GM23248 (cell line): Measurements from ENCODE around the gene NFE2L3. TPM values are rescaled to one million over a fixed set of nuclear protein-coding genes. Genes with fewer than 3 reads are reported as not detected.

Source experiments
- DNase-seq: peaks from one replicate; pipeline ENCODE4 v3.0.0-alpha.2; 2015
- H2AFZ ChIP-seq: fragments of 200-600 bp; sonication (generic); 2 replicates; pipeline ENCODE4 v1.6.1; 2016; ENCODE audit warnings: antibody characterized with exemption
- H3F3A ChIP-seq: fragments of 200-600 bp; sonication (generic); 2 replicates; pipeline ENCODE4 v1.6.1; 2016; ENCODE audit warnings: mild to moderate bottlenecking, antibody characterized with exemption, mixed run types; ENCODE audit not compliant: insufficient read depth
- H3K27ac ChIP-seq: fragments of 200-600 bp; sonication (generic); 2 replicates; pipeline ENCODE4 v1.5.1; 2016; ENCODE audit warnings: mild to moderate bottlenecking
- H3K27me3 ChIP-seq: fragments of 200-600 bp; sonication (generic); replicated peaks from 2 replicates; pipeline ENCODE4 v1.6.1; 2016; ENCODE audit warnings: mild to moderate bottlenecking; ENCODE audit not compliant: insufficient read depth
- H3K36me3 ChIP-seq: fragments of 200-600 bp; sonication (generic); 2 replicates; pipeline ENCODE4 v1.6.1; 2016; ENCODE audit warnings: low read depth, mild to moderate bottlenecking
- H3K4me1 ChIP-seq: fragments of 200-600 bp; sonication (generic); 2 replicates; pipeline ENCODE4 v1.6.1; 2016; ENCODE audit warnings: mild to moderate bottlenecking; ENCODE audit not compliant: insufficient read depth
- H3K4me2 ChIP-seq: fragments of 200-600 bp; sonication (generic); one replicate; pipeline ENCODE4 v1.6.1; 2016; ENCODE audit warnings: mild to moderate bottlenecking; ENCODE audit not compliant: unreplicated experiment
- H3K4me3 ChIP-seq: fragments of 200-600 bp; sonication (generic); 2 replicates; pipeline ENCODE4 v1.5.1; 2016; ENCODE audit warnings: mild to moderate bottlenecking
- H3K79me2 ChIP-seq: fragments of 200-600 bp; sonication (generic); 2 replicates; pipeline ENCODE4 v1.6.1; 2016; ENCODE audit warnings: mild to moderate bottlenecking; ENCODE audit not compliant: insufficient read depth
- H3K9ac ChIP-seq: fragments of 200-600 bp; sonication (generic); 2 replicates; pipeline ENCODE4 v1.6.1; 2016; ENCODE audit warnings: mild to moderate bottlenecking
- H3K9me2 ChIP-seq: fragments of 200-600 bp; sonication (generic); 2 replicates; pipeline ENCODE4 v1.6.1; 2016; ENCODE audit warnings: mixed run types, mild to moderate bottlenecking, moderate library complexity; ENCODE audit not compliant: insufficient read depth
- H3K9me3 ChIP-seq: fragments of 200-600 bp; sonication (generic); one replicate; pipeline ENCODE4 v1.6.1; 2017; ENCODE audit warnings: low read depth
- H4K20me1 ChIP-seq: fragments of 200-600 bp; sonication (generic); 2 replicates; pipeline ENCODE4 v1.6.0; 2016; ENCODE audit not compliant: insufficient read depth
- EZH2 ChIP-seq: fragments of 200-600 bp; sonication (generic); IDR thresholded peaks from 2 replicates; pipeline ENCODE4 v1.6.1; 2018; ENCODE audit warnings: antibody characterized with exemption, mild to moderate bottlenecking; ENCODE audit not compliant: insufficient read depth, poor library complexity, severe bottlenecking
- EZH2phosphoT487 ChIP-seq: fragments of 200-600 bp; sonication (generic); IDR thresholded peaks from 2 replicates; pipeline ENCODE4 v1.6.1; 2018; ENCODE audit warnings: antibody characterized with exemption, moderate library complexity, mild to moderate bottlenecking, low read depth; ENCODE audit not compliant: insufficient read depth
- WGBS, 2 experiments: methylation state at CpG; one replicate each; pipeline ENCODE4 v1.1.6; 2015 to 2017; ENCODE audit warnings: low lambda C conversion rate in 2 of 2, low coverage in 1 of 2; ENCODE audit errors: missing lambda C conversion rate in 2 of 2; 5-methylcytosine and 5-hydroxymethylcytosine counted together
- in situ Hi-C: fragments of 300-500 bp; cut with MboI; formaldehyde crosslinking; loops from 2 replicates; pipeline ENCODE4 v1.15.0; 2020
- polyA plus RNA-seq: library from polyadenylated mRNA; unstranded; fragments of >200 nt; fragmentation: Nextera tagmentation; extraction: Ambion mirVana; gene quantifications from 2 replicates; pipeline ENCODE4 v1.2.1, GENCODE V29; 2016
- total RNA-seq: library from RNA; depleted of rRNA; stranded (reverse); fragments of >200 nt; shearing (Covaris generic); gene quantifications from 2 replicates; pipeline ENCODE4 v1.2.3, GENCODE V29; 2014

The NFE2L3 gene
- total and polyA plus RNA-seq, 2 experiments from 2014 or later, result 0.70 to 1.4 TPM

- Histone ChIP-seq H4K20me1 (no peaks in the 10 kb centered on the region), H3K9ac (no peak overlapping the region), H3F3A (peaks cover 41% of the 10 kb centered on the region), H3K4me1 (no peaks in the 10 kb centered on the region), H2AFZ (no peak overlapping the region), H3K4me3 (no peak overlapping the region), H3K9me3 (no peaks in the 10 kb centered on the region), H3K4me2 (no peak overlapping the region), H3K36me3 (peaks cover 42% of the 10 kb centered on the region), H3K27me3 (no peaks in the 10 kb centered on the region), H3K27ac (no peak overlapping the region), H3K9me2 (no peaks in the 10 kb centered on the region), H3K79me2 (peaks cover 23% of the 10 kb centered on the region)
- TF ChIP-seq EZH2phosphoT487 (no peak), EZH2 (no peak)
- in situ Hi-C loops, result no loop called here
- WGBS, 2 experiments, result 71 to 75% methylated on average over 5 of the region's 5 CpGs
- DNase-seq, result no peak
Observed at GRCh38 chr7:26213807-26214515, 62.0 kb downstream of the NFE2L3 start.

- in situ Hi-C loops, result no loop called here
- H3K9me2 ChIP-seq, result no peaks in the 10 kb centered on the region
- H3K9me3 ChIP-seq, result no peaks in the 10 kb centered on the region
- WGBS, 2 experiments, result 46 to 54% methylated on average over 2 of the region's 2 CpGs
- H3K4me3 ChIP-seq, result no peak overlapping the region
- H3K9ac ChIP-seq, result no peak overlapping the region
- no peaks in the 10 kb centered on the region for H3K4me1 ChIP-seq
- TF ChIP-seq EZH2phosphoT487 (no peak), EZH2 (no peak)
- H3K79me2 ChIP-seq, result peaks cover 2% of the 10 kb centered on the region; the same call in 1 of the 2 replicates
- no peak for DNase-seq
- H4K20me1 ChIP-seq, result no peaks in the 10 kb centered on the region
- H3F3A ChIP-seq, result peaks cover 41% of the 10 kb centered on the region
- no peak overlapping the region for H3K27ac ChIP-seq
- no peak overlapping the region for H2AFZ ChIP-seq
- H3K4me2 ChIP-seq, result no peak overlapping the region
- H3K27me3 ChIP-seq, result no peaks in the 10 kb centered on the region
- peaks cover 21% of the 10 kb centered on the region for H3K36me3 ChIP-seq
Observed at GRCh38 chr7:26216049-26216448, 64.1 kb downstream of the NFE2L3 start.

GRCh38 chr7:26224359-26224758 is 72.4 kb downstream of the NFE2L3 start:
- H3K27me3 ChIP-seq, result no peaks in the 10 kb centered on the region; the same call in 1 of the 2 replicates
- H3K4me2 ChIP-seq, result no peak overlapping the region
- no peaks in the 10 kb centered on the region for H3K4me1 ChIP-seq
- H3K9me2 ChIP-seq, result no peaks in the 10 kb centered on the region
- no peaks in the 10 kb centered on the region for H3K9me3 ChIP-seq
- 54 to 64% methylated on average over 5 of the region's 5 CpGs for WGBS, 2 experiments
- no peak overlapping the region for H3K27ac ChIP-seq
- H3K79me2 ChIP-seq, result no peaks in the 10 kb centered on the region
- in situ Hi-C loops, result no loop called here
- no peak overlapping the region for H3K9ac ChIP-seq
- TF ChIP-seq EZH2 (no peak), EZH2phosphoT487 (no peak)
- no peak overlapping the region for H2AFZ ChIP-seq
- H3F3A ChIP-seq, result no peaks in the 10 kb centered on the region
- H4K20me1 ChIP-seq, result no peaks in the 10 kb centered on the region
- DNase-seq, result no peak
- no peak overlapping the region for H3K4me3 ChIP-seq
- H3K36me3 ChIP-seq, result no peaks in the 10 kb centered on the region

- in situ Hi-C loops, result no loop called here
- Histone ChIP-seq H3K4me1 (no peaks in the 10 kb centered on the region), H4K20me1 (no peaks in the 10 kb centered on the region), H3K36me3 (no peaks in the 10 kb centered on the region), H3K79me2 (no peaks in the 10 kb centered on the region), H3K9me3 (no peaks in the 10 kb centered on the region), H3K27ac (no peak overlapping the region), H3K27me3 (no peaks in the 10 kb centered on the region; the same call in 1 of the 2 replicates), H3K9me2 (no peaks in the 10 kb centered on the region), H2AFZ (no peak overlapping the region), H3K9ac (no peak overlapping the region), H3K4me3 (no peak overlapping the region), H3K4me2 (no peak overlapping the region), H3F3A (no peaks in the 10 kb centered on the region)
- TF ChIP-seq EZH2phosphoT487, result no peak
- 37 to 39% methylated on average over 2 of the region's 2 CpGs for WGBS, 2 experiments
- DNase-seq, result no peak
Observed at GRCh38 chr7:26227987-26228386, 76.0 kb downstream of the NFE2L3 start.
